Islet of Langerhans (tissue), 1 donor: Measurements from ENCODE around the gene MBIP.
"Not testable (repeated sequence)": the region's sequence is repeated elsewhere in the genome, so short reads cannot be mapped to it uniquely, and the experiment has no call there.

Experiments used
- FAIRE-seq: peaks from one replicate; lab custom pipeline; 2011; peaks lifted over from hg19 to GRCh38; lab: Jason Lieb, UNC

MBIP gene

GRCh38 chr14:36320200-36320896 is at the start of gene MBIP:
Gene MBIP, minus strand, starts transcription at chr14:36320637. Its CDS starts 49 bp downstream, at chr14:36320588.
- FAIRE-seq, result peak; percentile 90

- FAIRE-seq, result no peak
These were observed 47.7 kb upstream of the MBIP start for GRCh38 chr14:36367985-36368774.

GRCh38 chr14:36365766-36366165 is 45.3 kb upstream of the MBIP start:
- FAIRE-seq, result no peak

DNA sequence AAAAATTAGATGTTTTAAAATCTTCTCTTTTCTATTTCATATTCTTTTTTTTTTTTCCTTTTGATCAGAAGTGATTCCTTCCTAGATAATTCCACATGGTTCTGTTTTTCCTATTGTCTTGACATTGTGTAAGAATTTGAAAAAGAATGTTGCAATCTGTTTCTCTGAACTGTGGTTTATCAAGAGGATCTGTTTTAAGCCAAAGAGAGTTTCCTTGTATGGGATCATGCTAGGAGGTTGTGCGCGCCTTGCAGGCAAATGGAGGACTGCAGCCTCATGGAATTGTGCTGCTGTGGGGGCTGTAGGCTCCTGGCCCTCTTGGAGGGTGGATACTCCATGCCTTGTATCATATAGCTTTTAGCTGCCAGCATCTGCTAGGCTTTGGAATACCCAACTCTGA is 43.3 kb upstream of the MBIP start:
- no peak for FAIRE-seq

DNA sequence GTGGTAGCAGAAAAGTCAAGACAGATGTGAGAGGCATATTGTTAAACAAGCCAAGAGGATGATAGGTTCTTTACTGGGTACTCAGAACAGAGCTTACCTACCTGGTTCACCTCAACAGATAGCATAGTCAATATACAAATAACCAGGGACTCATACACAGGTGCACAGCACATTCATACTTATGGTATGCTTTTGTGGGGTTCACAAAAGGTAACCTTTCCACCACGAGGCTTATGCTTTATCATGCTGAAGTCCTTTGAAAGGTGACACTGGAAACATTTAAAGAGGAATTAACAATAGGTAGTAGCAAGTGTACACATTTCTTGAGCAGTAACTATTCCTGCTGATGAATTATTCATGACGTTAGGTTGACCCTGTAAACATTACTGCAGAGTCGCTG is 42.2 kb upstream of the MBIP start:
- FAIRE-seq, result no peak

- FAIRE-seq, result no peak
These were observed 40.9 kb upstream of the MBIP start for GRCh38 chr14:36361210-36361853.

GRCh38 chr14:36356862-36357261 is 36.4 kb upstream of the MBIP start:
- FAIRE-seq, result no peak

GRCh38 chr14:36346052-36346451 is 25.6 kb upstream of the MBIP start:
- FAIRE-seq, result no peak

DNA sequence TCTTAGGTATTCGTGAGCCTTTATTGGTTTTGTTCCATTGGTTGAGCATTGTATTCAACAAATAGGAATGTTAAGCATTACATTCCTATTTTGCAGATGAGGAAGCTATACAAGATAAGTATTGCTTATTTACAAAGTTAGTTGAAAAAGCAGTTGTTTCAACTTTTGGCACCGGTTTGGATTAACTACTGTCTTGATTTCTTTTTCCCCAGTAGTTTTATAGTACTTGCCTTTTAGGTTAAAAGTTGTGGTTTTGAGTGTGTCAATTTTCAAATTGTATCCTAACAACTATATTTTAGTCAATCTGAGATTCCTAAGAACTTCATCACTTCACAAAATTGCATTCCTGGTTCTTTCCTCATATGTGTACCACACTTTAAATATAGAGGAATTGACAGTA is 23.8 kb upstream of the MBIP start:
- peak; percentile 5 for FAIRE-seq

DNA sequence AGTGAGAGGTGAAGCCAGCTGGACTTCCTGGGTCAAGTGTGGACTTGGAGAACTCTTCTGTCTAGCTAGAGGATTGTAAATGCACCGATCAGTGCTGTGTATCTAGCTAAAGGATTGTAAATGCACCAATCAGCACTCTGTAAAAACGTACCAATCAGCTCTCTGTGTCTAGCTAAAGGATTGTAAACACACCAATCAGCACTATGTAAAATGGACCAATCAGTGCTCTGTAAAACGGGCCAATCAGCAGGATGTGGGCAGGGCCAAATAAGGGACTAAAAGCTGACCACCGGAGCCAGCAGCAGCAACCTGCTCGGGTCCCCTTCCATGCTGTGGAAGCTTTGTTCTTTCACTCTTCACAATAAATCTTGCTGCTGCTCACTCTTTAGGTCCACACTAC is 21.4 kb upstream of the MBIP start:
- FAIRE-seq, result not testable (repeated sequence)

- FAIRE-seq, result no peak
These were observed 19.9 kb upstream of the MBIP start for GRCh38 chr14:36340276-36340890.

- FAIRE-seq, result no peak
These were observed 19.4 kb upstream of the MBIP start for GRCh38 chr14:36339816-36340215.

GRCh38 chr14:36333119-36333518 is 12.7 kb upstream of the MBIP start:
- FAIRE-seq, result no peak

DNA sequence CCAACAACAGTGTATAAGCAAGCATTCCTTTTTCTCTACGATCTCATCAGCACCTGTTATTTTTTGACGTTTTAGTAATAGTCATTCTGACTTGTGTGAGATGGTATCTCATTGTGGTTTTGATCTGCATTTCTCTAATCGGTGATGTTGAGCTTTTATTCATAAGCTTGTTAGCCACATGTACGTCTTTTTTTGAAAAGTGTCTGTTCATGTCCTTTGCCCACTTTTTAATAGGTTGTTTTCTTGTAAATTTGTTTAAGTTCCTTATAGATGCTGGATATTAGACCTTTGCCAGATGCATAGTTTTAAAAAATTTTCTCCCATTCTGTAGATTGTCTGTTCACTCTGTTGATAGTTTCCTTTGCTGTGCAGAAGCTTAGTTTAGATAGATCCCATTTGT is 7.1 kb upstream of the MBIP start:
- FAIRE-seq, result not testable (repeated sequence)

DNA sequence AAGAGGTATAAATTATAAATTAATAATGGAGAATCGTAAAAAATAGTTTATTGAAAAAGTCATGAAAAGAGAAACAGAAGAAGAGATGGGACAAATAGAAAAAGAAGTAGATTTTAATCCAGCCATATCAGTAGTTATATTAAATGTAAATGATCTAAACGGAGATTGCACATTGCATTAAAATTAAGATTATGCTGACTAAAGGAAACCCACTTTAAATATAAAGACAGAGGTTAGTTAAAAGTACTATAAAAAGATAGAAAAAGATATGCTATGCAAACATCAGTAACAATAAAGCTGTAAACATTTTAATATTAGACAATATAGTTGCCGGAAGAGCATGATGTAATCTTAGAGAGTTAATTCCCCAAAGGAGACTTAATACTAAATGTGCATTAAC is 5.4 kb upstream of the MBIP start:
- FAIRE-seq, result no peak

- no peak for FAIRE-seq
These were observed 4.5 kb upstream of the MBIP start for GRCh38 chr14:36324897-36325296.

GRCh38 chr14:36320897-36321381 is 502 bp upstream of the MBIP start:
- FAIRE-seq, result no peak

DNA sequence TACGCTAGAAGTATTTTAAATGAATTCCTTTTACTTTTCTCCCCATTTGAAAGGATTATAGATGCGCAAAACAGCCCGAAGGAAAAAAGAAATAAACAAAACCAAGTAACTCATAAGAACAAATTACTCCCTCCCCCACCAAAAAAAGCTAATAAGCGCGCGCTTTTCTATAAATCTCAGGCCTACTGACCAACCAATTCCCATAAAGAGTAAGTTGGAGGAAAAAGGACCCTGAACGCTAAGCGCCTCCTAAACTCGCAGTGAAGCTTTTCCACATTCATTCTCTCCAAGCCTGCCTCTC is 588 bp downstream of the MBIP start:
- FAIRE-seq, result no peak

- no peak for FAIRE-seq
These were observed 2.8 kb downstream of the MBIP start for GRCh38 chr14:36317650-36318049.

DNA sequence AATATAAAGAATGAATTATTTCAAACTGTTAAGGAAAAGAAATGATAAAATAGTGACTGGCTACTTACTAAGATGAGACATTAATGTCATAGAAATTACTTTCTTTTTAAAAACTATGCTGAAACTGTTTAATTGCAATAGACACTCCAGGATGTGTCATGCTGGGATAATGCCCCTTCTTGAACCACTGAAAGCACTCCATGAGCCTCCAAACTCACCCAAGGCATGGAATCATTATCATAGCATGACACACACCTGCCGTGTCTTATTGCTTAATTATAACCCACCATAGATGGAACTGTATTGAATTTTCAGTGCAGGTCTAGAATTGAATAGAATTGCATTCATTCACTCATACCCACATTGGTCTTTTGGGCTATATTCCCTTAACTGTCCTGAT is 4.3 kb downstream of the MBIP start:
- no peak for FAIRE-seq

- FAIRE-seq, result no peak
These were observed 5.1 kb downstream of the MBIP start for GRCh38 chr14:36315159-36315853.

DNA sequence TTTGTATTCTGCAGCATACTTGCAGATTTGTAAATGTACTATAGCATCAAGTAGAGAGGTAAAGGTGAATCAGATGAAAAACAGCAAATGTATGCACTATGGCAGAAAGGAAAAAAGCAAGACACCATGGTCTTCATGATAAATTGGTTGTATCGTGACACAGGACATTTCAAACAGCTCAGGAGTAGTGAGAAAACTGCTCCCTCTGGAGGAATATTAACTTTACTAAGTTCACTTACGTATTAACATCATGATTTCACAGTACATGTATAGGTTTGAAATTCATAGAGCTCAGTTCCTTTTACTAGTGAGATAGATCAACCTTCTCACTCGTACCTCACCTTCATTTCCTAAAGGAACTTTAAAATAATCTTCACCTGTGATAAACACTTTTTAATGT is 6.5 kb downstream of the MBIP start:
- no peak for FAIRE-seq
